ENCODE measurements around the gene FOXK1.
"Not testable (repeated sequence)": the region's sequence is repeated elsewhere in the genome, so short reads cannot be mapped to it uniquely, and the experiment has no call there.

DNA sequence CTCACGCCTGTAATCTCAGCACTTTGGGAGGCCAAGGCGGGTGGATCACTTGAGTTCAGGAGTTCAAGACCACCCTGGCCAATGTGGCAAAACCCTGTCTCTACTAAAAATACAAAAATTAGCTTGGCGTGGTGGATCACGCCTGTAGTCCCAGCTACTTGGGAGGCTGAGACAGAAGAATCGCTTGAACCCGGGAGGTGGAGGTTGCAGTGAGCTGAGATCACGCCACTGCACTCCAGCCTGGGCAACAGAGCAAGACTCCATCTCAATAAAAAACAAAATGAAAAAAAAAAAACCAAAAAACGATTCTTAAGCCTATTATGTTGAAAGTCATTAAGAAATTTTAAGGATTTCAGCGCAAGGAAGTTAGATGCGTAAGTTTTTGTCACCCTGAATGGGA lies 3.6 kb downstream of the FOXK1 start:
- TF ChIP-seq ZNF19 (tag by site-specific recombination; IDR thresholded peaks at IDR 0.05; ENCODE audit: low read depth); SETDB1 (IDR thresholded peaks at IDR 0.05; ENCODE audit: insufficient read length, low read length); ZNF175 (tag by site-specific recombination; IDR thresholded peaks at IDR 0.05); ZNF184 (tag by site-specific recombination; IDR thresholded peaks at IDR 0.05): not testable (repeated sequence)
- TF ChIP-seq, protein P1, sequence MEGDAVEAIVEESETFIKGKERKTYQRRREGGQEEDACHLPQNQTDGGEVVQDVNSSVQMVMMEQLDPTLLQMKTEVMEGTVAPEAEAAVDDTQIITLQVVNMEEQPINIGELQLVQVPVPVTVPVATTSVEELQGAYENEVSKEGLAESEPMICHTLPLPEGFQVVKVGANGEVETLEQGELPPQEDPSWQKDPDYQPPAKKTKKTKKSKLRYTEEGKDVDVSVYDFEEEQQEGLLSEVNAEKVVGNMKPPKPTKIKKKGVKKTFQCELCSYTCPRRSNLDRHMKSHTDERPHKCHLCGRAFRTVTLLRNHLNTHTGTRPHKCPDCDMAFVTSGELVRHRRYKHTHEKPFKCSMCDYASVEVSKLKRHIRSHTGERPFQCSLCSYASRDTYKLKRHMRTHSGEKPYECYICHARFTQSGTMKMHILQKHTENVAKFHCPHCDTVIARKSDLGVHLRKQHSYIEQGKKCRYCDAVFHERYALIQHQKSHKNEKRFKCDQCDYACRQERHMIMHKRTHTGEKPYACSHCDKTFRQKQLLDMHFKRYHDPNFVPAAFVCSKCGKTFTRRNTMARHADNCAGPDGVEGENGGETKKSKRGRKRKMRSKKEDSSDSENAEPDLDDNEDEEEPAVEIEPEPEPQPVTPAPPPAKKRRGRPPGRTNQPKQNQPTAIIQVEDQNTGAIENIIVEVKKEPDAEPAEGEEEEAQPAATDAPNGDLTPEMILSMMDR (tag by site-specific recombination; IDR thresholded peaks at IDR 0.05) = not testable (repeated sequence)
- TF ChIP-seq, protein P2, sequence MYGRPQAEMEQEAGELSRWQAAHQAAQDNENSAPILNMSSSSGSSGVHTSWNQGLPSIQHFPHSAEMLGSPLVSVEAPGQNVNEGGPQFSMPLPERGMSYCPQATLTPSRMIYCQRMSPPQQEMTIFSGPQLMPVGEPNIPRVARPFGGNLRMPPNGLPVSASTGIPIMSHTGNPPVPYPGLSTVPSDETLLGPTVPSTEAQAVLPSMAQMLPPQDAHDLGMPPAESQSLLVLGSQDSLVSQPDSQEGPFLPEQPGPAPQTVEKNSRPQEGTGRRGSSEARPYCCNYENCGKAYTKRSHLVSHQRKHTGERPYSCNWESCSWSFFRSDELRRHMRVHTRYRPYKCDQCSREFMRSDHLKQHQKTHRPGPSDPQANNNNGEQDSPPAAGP (tag by site-specific recombination; IDR thresholded peaks at IDR 0.05) = not testable (repeated sequence)
